Stimulated activated CD8-positive, alpha-beta memory T cell treated with anti-CD3 and anti-CD28 coated beads, Interleukin-2, amount 100 ng/mL, for 1 hour (primary cell): Measurements from ENCODE around the gene C5orf63.
"Not testable (repeated sequence)": the region's sequence is repeated elsewhere in the genome, so short reads cannot be mapped to it uniquely, and the experiment has no call there.

Source experiments
- DNase-seq, 2 donors: peaks; one replicate each; pipeline ENCODE4 v3.0.0-alpha.2; 2020; ENCODE audit warnings: low read depth in 2 of 2

Gene C5orf63

GRCh38 chr5:127031147-127031862 lies 42.0 kb downstream of the C5orf63 start:
- DNase-seq, result no peak

DNA sequence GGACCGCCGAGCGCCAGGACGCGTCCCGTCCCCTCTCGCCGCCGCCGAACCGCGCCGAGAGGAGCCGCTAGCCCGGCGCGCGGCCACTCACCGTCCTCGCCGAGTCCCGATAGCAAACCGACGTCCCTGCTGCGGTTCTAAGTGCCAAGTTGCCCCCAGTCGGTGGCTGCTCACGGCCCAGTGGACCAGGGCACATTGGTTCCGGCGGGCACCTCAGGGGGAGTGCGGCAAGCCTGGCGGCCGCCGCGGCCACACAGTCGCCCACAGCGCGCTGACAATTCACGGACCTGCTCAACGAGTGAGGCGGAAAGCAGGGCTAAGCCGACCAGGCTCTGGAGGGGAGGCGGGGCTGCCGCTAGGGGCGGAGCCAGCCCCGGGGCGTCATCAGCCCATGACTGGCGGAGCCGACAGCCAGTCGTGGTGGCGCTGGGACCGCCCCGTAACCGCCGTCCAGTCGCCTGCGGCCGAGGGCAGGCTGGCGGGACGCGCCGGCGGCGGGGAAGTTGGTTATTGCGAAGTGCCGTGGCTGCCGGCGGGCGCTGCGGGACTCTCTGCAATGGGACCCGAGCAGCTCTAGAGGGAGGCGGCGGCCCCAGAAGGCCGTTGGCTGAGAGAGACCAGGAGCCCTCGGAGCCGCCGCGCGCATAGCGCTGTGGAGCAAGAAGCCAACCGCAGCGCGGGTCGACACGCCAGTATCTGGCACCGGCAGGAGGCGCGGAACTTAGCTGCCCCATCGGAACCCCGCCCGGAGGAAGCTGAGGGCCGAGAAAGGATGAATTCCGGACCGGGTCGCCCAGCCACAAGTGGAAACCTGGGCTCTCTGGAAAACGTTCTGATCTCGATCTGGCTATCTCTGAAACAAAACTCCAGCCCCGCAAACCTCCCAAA lies 42.8 kb downstream of the C5orf63 start, which contains the start of gene MARCHF3:
TSS of gene MARCHF3 (minus strand) at position 300 of the 888 bp plus-strand sequence. CDS start 112,387 bp downstream, outside the sequence.
- DNase-seq, result peak; percentile 84 to 87

GRCh38 chr5:127029581-127030258 lies 43.6 kb downstream of the C5orf63 start:
- DNase-seq, result peak in 1 of 2 donors; percentile 0

- DNase-seq, result no peak
Observed at GRCh38 chr5:127028822-127029457, 44.4 kb downstream of the C5orf63 start.

DNA sequence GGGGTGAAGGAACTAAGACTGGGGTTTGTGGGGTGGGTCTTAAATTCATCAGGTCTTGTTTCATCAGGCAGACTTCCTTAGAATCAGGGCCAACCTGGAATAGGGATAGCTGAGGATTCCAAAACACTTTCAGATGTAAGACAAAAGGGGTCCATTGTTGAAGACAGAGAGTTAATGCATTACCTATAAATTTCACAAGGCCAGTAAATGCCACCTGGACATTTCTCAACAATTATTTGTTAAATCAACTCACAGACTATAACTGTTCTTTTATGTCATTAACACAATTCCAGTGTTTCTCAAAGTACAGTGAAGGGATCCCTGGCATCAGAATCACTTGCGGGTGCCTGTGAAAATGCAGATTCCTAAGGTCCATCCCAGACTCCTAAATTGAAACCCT lies 45.8 kb downstream of the C5orf63 start:
- DNase-seq, result no peak

GRCh38 chr5:127026166-127026565 lies 47.1 kb downstream of the C5orf63 start:
- no peak for DNase-seq

DNA sequence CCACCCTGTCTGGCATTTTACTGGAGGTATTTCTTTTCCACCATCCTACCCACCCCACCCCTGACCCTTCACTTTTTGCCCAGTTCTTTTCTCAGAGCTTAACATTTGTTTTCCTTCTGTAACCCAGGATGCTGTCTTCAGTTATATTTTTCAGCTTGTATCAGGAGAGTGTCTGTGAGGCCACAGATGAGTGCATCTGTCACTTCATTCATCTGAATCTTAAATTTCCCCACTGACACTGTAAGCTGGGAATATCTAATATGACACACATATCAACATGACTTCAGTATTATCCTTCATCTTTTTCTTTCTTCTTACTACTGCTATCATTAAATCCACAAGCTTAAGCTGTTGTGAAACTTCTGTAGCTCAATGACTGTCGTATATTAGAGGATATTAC lies 47.8 kb downstream of the C5orf63 start:
- no peak for DNase-seq

DNA sequence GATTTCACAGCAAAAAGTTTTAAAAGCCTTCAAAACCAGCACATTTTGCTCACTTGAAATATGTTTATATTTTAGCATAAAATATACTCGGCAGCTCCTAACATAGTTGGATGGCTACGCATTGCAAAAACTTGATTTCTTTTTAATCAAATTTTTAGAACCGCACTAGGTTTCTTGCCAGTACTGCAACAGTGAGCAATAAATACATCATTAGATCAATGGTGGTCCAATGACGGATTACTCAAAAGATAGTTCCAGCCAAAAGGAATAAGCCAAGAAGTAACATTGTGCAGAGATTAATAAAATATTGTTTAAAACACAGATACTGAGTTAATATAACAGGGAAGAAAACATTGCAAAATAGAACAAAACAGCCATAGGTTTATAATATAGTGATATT lies 48.5 kb downstream of the C5orf63 start:
- DNase-seq, result no peak

DNA sequence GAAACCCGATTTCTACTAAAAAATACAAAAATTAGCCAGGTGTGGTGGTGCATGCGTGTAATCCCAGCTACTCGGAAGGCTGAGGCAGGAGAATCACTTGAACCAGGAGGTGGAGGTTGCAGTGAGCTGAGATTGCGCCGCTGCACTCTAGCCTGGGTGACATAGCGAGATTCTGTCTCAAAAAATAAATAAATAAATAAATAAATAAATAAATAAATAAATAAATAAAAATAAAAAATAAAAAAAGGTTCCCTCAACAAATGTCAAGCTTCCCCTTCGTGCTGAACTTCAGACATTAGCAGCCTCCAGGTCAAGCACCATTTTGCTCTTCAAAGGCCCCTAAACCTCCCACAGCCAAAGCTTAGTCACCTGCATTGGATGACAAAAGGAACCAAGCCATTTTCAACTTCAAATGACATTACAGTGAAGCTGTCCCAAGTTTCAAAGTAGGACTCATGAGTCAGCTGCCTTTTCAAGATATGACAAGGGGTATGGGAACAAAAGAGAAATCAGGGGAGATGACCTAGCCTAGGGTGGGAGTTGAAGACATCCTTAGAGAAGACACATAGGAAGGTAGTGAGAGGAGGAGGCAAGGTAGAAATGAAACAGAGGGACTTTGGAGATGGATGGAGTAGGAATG lies 49.6 kb downstream of the C5orf63 start:
- DNase-seq, result not testable (repeated sequence)

DNA sequence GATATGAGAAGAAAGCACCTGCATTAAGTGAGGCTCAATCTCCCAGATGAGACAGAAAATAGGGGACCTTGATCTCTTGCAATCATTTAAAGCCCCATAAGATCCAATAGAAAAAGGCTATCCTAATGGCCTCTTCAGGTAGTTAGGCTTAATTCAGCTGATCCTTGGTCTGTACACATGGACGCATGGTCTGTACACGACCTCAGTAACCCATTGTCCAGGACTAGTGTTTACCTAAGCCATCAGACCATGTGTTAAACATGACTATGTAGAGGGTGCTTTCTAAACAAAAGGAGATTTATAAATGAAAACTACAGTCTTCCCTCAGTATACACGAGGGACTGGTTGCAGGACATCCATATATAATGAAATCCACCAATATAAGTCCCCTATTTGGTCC lies 50.5 kb downstream of the C5orf63 start:
- DNase-seq, result no peak

GRCh38 chr5:127019928-127020327 lies 53.4 kb downstream of the C5orf63 start:
- DNase-seq, result no peak

GRCh38 chr5:127016722-127017121 lies 56.6 kb downstream of the C5orf63 start:
- DNase-seq, result not testable (repeated sequence)

GRCh38 chr5:127015716-127016115 lies 57.6 kb downstream of the C5orf63 start:
- DNase-seq, result no peak

DNA sequence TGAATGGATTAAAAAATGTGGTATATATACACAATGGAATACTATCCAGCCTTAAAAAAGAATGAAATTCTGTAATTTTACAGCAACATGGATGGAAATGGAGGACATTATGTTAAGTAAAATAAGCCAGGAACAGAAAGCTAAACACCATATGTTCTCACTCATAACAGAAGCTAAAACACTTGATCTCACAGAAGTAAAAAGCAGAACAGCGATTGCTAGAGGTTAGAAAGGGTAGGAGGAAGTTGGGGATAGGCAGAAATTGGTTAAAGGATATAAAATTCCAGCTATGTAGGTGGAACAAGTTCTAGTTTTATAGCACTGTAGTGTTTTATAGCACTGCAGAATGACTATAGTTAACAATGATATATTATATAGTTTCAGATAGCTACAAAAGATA lies 58.7 kb downstream of the C5orf63 start:
- no peak for DNase-seq

- DNase-seq, result no peak
Observed at GRCh38 chr5:127013407-127013806, 59.9 kb downstream of the C5orf63 start.

- no peak for DNase-seq
Observed at GRCh38 chr5:127012916-127013315, 60.4 kb downstream of the C5orf63 start.

GRCh38 chr5:127011961-127012644 lies 61.2 kb downstream of the C5orf63 start:
- DNase-seq, result no peak

DNA sequence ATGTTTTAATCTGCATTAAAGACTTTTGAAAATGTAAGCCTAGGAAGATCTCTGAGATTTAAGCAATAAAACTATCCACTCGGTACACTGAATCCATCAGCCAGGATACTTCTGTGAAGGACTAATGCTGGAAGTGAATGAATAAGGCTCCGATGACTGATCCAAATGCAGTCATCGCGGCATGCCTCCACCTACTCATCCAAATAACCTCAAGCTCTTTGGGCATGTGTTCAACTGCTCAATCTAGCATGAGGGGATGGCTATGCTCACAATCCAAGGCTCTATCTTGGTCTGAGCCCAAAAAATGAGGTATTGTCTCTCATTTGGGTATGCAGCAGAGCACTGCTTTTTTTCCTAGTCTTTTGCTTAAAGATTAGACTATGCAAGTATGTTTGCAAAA lies 62.1 kb downstream of the C5orf63 start:
- DNase-seq, result no peak

GRCh38 chr5:127010362-127010761 lies 62.9 kb downstream of the C5orf63 start:
- no peak for DNase-seq

- DNase-seq, result no peak
Observed at GRCh38 chr5:127009784-127010183, 63.5 kb downstream of the C5orf63 start.
